GF-D8 (cell line): ENCODE results near the gene ANKRD53.

Experiments used
- DNase-seq: peaks from one replicate; lab custom pipeline; 2025; lab: John Stamatoyannopoulos, UW

The ANKRD53 gene

GRCh38 chr2:70944111-70944690, 34.2 kb upstream of the ANKRD53 start:
- DNase-seq: no peak

DNA sequence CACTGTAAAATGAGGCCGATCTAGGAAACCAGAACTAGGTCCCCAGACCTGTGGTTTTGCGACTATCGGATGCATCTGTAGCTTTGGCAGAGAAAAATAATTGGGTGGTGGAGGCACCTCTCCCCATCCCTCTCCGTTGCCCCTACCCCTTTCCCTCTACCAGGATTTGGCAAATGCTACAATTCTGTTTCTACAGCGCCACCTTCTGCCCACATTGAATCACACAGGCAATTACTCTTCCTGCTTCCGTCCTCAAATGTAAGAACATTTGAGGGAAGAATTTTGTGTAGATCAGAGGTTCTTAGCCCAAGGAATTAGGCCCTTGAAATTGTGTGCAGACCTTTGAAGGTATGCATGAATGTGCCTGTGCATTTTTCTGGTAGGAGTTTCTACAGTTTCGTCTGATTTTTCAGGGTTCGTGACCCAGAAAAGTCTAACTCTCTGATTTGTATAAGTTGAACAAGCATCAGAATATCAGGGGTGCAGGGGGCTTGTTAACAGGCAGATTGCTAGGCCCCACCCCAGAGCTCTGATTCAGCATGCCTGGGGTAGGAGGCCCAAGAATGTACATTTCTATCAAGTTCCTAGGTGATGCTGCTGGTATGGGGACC, 31.5 kb upstream of the ANKRD53 start:
- peak; percentile 17 for DNase-seq

- peak; percentile 6 for DNase-seq
Observed at GRCh38 chr2:70947556-70948184, 30.8 kb upstream of the ANKRD53 start.

- peak; percentile 8 for DNase-seq
Observed at GRCh38 chr2:70948337-70949003, 30.0 kb upstream of the ANKRD53 start.

GRCh38 chr2:70949086-70949485, 29.3 kb upstream of the ANKRD53 start:
- no peak for DNase-seq

DNA sequence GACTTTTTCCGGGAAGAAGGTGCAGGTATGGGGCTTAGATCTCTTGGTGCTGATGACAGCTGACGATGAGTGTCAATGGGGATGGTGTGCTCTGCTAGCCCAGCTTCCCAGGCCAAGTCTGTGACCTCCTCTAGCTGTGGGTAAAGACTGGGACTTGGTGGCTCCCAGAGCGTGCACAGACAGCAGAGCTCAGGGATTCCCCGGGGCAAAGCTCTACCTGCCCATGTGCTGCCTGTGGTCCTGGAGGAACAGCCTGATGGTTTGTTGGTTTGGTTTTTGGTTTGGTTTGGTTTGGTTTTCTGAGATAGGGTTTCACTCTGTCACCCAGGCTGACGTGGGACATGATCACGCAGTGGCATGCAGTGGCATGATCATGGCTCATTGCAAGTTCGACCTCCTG, 23.5 kb upstream of the ANKRD53 start:
- no peak for DNase-seq

- no peak for DNase-seq
Observed at GRCh38 chr2:70956141-70956540, 22.3 kb upstream of the ANKRD53 start.

GRCh38 chr2:70957798-70958197, 20.6 kb upstream of the ANKRD53 start:
- DNase-seq: no peak

GRCh38 chr2:70958759-70959158, 19.7 kb upstream of the ANKRD53 start:
- DNase-seq: no peak

DNA sequence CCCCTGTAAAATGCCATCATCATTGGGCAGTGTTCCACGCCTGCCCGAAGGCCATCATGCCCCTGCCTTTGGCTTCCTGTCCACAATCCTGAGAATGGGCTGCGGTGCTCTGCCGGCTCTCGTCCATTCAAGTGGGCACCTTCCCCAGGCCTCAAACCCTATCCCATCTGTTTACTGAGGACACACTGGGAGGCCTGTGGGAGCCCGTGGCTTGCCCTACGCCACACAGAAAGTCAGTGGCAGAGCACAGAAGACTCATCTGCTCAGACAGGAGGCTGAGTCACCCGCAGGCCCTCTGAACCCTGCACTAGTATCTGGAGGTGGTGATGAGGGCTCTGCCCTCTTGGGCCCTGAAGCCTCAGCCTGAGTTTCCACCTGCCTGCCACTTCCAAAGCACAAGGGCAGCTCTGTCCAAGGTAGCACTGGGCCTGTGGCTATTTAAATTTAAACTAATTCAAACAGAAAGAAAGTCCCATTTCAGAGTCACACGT, 19.1 kb upstream of the ANKRD53 start:
- DNase-seq: no peak

DNA sequence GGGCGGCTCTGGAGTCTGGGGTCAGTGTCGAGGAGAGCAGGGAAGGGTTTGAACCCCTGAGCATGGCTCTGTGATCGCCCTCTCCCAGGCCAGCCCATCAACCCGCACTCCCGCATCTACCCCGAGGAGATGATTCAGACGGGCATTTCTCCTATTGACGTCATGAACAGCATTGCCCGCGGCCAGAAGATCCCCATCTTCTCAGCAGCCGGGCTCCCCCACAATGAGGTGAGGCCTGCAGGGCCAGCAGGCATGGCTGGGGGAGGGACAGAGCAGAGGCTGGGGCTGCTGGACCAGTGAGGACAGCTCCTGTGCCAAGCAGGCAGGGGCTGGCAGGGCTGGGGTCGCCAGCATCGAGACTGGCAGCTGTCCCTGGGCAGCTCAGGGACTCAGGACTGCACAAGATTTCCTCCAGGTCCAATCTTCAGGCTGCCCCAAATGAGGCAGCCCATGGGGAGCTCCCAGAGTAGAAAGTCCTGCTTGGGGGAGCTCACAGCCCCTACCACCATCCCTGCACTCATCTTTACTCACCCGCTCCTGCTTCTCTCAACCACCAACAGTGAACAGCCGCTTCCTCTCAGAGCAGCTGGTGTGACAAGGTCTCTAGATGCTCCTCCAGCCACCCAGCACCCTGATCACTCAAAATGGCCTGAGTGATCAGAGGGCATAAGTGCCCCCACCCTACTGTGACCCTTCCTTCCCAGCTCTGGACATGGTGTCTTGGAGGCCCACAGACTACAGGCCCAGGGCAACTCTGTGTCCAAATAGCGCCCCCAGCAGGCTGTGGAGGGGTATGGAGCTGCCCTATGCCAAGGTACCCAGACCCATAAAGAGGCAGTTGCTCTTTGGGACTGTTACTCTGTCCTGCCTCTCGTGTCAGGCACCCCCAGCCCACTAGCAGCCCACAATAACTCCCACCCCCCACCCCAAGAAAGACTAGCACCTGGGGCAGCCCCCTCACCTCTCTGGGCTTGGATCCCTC, 18.3 kb upstream of the ANKRD53 start:
- no peak for DNase-seq

DNA sequence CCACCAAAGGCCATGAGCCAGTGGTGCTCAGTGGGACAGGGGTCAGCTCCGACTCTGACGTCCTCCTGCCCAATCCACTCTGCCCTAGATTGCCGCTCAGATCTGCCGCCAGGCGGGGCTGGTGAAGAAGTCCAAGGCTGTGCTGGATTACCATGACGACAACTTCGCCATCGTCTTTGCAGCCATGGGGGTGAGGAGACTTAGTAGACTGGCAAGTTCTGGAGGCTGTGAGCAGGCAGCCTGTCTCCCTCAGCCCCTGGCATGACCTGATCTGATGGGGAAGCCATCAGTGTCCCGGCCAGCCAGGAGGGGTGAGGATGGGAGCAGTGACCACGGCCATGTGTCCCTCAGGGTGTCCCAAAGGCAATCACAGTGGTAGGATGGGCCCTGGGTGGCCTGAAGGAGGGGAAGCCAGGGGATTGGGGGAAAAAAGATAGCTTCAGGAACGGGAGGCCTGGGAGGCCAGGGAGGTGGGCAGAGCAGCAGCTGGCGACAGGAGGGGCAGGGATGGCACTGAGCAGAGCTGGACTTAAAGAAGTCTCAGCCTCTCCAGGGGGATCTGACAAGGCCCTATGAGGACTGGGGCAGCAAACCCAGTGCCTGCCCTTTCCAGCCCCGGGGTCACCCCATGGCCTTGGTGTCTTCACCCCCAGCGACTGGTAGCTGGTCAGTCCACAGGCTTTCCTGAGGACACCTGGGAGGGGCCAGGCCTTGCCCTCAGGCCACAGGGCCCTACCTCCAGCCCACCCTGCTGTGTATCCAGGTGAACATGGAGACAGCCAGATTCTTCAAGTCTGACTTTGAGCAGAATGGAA, 17.4 kb upstream of the ANKRD53 start:
- no peak for DNase-seq

DNA sequence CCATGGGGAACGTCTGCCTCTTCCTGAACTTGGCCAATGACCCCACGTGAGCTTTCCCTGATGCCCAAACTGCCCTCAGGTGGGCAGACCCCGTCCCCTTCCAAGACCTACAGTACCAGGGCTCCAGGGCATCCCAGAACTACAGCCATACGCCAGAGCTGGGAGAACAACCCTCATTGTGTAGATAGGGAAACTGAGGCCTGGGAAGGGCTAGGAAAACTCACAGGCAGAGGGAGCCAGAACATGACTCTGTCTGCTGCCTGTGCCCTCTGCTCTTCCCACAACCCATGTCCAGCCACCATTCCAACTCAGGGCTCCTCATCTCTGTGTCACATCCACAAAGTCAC, 16.8 kb upstream of the ANKRD53 start:
- no peak for DNase-seq

GRCh38 chr2:70962211-70962884, 16.1 kb upstream of the ANKRD53 start:
- DNase-seq: no peak

GRCh38 chr2:70962885-70963878, 15.2 kb upstream of the ANKRD53 start:
- no peak for DNase-seq

DNA sequence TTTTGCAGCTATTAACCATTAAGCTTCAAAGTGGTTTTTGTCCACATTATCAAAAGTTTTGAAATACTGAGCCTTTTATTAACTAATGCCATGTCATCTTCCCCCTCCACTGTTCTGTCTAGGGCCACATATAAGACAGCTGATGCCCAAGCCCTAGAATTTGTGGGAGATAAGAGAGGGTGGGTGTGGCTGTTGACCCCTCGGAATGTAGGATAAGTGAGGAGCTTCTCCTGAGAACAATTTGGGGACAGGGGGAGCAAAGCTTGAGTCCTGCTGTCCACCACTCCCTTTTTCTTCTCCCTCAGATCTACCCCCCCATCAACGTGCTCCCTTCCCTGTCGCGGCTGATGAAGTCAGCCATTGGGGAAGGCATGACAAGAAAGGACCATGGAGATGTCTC, 14.3 kb upstream of the ANKRD53 start:
- no peak for DNase-seq

DNA sequence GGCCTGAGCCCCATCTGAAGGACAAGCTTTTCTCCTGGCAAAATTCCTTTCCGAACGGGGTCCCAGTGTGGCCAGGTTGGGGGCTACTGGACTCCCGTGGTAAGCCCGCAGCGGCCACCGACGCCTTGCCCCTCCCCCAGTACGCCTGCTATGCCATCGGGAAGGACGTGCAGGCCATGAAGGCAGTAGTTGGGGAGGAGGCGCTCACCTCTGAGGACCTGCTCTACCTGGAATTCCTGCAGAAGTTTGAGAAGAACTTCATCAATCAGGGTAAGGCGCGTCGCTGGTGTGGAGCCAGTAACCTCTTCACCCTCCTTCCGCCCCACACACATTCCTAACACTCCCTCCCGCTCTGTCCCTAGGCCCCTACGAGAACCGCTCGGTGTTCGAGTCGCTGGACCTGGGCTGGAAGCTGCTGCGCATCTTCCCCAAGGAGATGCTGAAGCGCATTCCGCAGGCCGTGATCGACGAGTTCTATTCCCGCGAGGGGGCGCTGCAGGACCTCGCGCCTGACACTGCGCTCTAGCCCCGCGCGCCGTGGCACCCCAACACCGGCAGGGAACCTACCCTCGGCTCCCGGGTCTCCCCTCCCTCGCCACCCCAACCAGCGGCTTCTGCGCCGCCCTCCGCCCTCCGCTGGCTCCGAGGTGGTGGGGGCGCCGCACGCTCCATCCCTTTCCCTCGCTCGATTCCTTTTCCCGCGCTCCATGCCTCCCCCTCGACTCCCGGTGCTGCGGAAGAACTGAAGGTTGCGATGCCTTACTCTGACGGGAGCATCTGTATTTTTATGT, 13.6 kb upstream of the ANKRD53 start:
- no peak for DNase-seq

GRCh38 chr2:70965506-70965905, 12.9 kb upstream of the ANKRD53 start:
- DNase-seq: no peak
